Measurements from ENCODE around the gene MYH11.
"Not testable (repeated sequence)": the region's sequence is repeated elsewhere in the genome, so short reads cannot be mapped to it uniquely, and the experiment has no call there.

The MYH11 gene

GRCh38 chr16:15742716-15743115 is 114.1 kb downstream of the MYH11 start:
- no peak for DNase-seq

DNA sequence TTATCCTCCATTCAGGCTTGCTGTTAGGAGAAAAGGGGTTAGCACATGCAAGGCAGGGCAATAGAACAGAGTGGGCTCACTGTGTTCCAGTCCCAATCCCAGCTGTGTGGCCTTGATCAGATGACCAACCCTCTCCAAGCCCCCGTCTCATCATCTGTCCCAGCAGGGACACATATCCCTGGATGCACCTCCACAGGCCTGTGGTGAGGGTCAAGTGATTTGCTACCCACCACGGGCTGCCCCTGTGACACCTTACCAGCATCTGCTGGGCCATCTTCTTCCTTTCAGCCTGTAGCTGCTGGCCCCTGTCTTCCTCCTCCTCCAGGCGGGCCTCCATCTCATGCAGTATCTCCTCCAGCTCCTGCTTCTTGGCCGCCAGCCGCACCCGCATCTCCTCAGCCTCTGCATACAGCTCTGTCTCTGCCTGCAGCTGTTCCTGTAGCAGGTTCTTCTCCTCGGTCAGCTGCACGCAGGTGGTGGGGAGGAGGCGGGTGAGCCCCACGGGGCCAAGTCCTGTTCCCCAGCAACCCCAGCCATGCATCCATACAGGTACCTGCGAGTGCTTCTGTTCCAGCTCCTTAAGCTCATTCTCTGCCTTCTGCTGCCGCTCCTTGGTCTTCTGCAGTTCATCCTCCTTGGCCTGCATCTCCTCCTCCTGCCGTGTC is 115.5 kb downstream of the MYH11 start:
- no peak for DNase-seq

DNA sequence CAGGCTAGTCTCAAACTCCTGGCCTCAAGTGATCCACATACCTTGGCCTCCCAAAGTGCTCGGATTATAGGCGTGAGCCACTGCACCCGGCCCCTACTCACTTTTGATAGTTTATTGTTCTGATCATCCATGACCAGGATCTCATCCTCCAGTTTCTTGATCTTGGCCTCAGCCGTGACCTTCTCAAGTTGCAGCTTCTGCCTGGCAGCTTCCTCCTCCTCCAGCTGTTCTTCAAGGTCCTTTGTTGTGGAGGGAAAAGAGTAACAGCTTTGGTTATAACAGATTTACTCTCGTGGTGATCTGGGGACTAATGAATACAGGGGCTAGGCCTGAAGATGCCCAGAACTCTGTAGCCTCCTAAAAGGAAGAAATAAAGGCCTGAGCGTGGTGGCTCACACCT is 116.9 kb downstream of the MYH11 start:
- no peak for DNase-seq

- DNase-seq, result no peak
These were observed 117.4 kb downstream of the MYH11 start for GRCh38 chr16:15739464-15739863.

- no peak for DNase-seq
These were observed 119.6 kb downstream of the MYH11 start for GRCh38 chr16:15737140-15737644.

DNA sequence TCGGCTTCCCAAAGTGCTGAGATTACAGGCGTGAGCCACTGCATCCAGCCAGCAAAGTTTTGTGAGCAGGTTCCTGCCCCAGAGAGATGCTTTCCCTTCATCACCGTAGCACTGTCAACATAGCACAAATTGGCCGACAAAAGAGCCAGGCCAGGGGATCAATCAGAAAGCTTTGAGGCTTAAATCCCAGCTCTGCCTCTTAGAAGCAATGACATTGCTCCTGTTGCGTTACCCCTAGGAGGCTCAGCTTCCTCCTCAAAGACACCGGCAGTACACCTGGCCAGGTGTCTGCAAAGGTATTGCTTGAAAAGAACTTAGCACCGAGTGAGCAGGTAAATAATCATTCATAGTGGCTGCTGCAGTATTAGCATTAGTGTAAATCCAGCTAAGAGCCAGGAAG is 120.3 kb downstream of the MYH11 start:
- DNase-seq, result no peak

DNA sequence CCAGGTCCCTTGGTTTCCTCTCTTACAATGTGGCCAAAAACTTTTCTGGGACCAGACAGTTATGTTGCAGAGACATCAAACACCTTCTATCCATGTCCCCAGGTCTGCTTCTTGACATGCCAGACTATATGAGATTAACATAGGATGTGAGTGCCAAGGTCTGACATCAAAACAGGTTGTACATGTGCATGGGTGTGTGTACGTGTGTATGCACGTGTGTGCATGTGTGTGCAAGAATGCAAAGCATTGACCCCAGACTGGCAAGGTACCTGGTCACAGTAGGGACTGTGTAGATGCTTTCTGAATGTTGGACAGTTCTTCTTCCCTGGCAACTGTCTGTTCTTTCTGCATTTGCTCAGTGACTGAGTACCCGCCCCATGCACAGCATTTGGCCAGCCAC is 121.2 kb downstream of the MYH11 start:
- no peak for DNase-seq

GRCh38 chr16:15732416-15732815 is 124.4 kb downstream of the MYH11 start:
- DNase-seq, result no peak

DNA sequence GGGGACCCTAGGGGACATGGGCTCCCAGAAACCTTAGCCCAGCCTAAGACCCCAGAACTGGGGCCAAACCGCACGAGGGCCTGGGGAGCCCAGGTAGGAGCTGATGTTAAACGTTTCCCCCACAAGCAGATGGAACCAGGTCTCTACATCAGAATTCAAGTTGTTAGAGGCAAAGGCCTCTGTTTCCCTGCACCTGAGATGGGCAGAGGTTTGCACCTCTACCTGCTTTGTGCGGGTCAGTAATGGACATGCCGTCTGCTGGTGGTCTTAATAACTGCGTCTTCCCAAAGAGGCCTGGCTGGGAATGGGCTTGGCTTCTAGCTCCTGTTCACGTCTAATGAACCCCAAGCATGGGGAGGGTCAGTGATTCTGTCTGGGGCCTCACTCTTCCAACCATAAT is 127.7 kb downstream of the MYH11 start:
- DNase-seq, result no peak

DNA sequence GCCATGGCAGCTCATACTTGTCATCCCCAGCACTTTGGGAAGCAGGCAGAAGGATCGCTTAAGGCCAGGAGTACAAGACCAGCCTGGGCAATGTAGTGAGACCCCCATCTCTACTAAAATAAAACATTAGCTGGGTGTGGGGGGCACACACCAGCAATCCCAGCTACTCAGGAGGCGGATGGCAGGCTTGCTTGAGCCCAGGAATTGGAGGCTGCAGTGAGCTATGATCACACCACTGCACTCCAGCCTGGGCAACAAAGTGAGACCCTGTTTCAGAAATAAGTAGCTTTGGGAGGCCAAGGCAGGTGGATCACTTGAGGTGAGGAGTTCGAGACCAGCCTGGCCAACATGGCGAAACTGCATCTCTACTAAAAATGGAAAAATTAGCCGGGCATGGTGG is 129.1 kb downstream of the MYH11 start:
- DNase-seq, result not testable (repeated sequence)

- no peak for DNase-seq
These were observed 130.1 kb downstream of the MYH11 start for GRCh38 chr16:15726715-15727114.

DNA sequence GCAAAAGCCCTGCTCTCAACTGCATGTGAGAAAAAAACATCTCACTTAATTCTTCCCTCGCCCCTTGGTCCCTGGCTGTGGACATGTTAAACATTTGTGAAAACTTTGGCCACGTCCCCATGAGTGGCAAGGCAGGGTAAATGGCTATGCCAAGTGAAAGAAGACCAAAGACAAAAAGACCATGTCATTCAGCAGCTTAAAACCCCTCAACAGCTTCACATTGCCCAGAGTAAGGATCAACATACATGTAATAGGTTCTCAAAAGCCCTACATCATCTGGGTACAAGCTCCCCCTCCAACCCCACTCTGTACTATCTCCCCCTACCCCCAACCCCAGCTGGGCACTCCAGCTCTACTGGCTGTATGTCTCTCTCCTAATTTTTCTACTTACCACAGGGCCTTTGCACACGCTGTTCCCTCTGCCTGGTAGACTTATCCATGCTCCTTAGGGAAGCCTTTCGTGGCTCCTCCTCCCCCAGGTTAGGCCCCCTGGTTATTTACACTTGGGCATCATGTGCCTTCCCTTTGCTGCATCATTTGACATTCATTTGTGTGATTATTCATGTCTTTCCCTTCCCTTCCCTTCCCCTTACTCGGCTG is 131.1 kb downstream of the MYH11 start:
- DNase-seq, result no peak

DNA sequence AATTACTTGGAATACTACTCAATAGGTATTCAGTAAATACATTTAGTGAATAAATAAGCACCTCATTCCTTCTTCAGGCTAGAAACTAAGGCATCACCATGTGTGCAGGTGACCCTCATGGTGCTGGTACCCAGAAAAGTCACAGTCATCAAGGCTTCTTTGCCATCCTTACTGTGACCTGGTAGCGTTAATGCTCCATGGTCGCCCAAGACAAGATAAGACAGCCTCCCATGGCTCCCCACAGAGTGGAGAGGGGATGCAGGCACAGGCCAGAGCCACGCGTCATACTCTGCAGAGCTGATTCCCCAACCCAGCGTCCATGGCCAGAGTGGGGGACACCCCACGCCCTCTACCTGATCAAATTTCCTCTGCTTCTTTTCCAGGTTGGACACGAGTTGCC is 133.0 kb downstream of the MYH11 start:
- DNase-seq, result no peak

DNA sequence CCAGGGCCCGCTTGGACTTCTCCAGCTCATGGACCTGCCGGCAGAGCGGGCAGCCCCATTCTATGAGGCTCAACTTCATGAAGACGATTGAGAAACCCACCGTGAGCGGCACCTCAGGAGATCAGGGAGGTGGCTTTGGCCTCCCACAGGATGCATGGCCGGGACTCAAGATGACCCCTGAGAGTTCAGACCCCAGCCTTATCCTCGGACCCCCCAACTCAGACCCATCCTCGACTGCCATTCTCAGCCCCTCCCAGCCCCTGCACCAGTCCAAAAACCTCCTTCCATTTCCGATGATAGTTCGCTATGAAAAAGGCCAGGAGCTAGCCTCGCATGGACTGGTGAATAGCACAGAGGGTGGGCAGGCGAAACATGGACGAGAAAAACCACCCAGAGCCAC is 135.8 kb downstream of the MYH11 start:
- DNase-seq, result no peak

- no peak for DNase-seq
These were observed 140.0 kb downstream of the MYH11 start for GRCh38 chr16:15716694-15717447.

DNA sequence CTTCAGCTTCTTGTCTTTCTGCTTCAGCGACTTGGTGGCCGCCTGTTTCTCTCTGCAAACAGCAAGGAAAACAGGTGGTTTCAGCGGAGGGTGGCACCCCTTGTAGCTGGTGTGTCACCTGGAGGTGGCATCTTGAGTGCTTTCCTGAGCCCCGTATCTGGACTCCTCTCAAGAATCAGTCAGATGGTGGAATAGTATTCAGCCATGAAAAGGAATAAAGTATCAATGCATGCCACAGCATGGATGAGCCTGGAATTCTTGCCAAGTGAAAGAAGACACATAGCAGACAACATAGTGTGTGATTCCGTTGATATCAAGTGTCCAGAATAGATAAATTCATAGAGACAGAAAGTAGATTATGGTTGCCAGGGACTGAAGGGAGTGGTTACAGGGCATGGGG is 141.6 kb downstream of the MYH11 start:
- DNase-seq, result no peak

- DNase-seq, result no peak
These were observed 142.2 kb downstream of the MYH11 start for GRCh38 chr16:15714393-15715172.

DNA sequence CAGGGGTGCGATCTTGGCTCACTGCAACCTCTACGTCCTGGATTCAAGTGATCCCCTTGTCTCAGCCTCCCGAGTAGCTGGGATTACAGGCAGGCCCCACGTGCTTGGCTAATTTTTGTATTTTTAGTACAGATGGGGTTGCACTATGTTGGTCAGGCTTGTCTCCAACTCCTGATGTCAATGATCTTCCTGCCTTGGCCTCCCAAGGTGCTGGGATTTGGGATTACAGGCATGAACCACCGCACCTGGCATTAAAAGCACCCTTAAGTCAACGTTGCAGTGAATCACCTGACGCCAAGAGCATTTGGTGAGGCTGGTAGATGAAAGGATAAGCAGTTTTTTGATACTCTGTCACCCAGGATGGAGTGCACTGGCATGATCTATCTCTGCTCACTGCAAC is 147.8 kb downstream of the MYH11 start:
- no peak for DNase-seq

DNA sequence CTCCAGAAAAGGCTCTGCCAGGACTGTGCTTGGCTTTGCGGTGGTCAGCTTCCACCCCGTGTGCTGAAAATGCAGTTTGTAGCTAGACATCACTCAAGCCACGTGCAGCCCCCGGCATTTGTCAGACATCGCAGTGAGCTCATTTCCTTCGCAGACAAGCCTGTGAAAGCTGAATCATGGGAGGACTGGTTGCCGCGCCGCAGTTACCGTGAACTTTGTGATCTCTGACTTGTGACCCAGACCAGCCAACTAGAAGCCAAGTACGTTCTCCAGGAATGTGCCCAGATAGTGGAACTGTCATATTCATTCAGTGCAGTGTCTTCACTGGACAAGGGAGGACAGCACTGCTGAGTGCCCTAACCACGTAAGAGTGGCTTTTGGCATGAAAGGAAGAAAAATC is 148.7 kb downstream of the MYH11 start:
- DNase-seq, result no peak

- no peak for DNase-seq
These were observed 149.5 kb downstream of the MYH11 start for GRCh38 chr16:15707332-15707731.

GRCh38 chr16:15705064-15705565 is 151.7 kb downstream of the MYH11 start:
- no peak for DNase-seq

GRCh38 chr16:15704545-15704987 is 152.3 kb downstream of the MYH11 start:
- DNase-seq, result no peak
